ENCODE measurements around the gene BMPR1B.

GRCh38 chr4:94798808-94799207 is 41.1 kb downstream of the BMPR1B start:
- TF ChIP-seq CTCF (IDR thresholded peaks at IDR 0.05) = no peak
- no peak for TF ChIP-seq POLR2AphosphoS5 (IDR thresholded peaks at IDR 0.05; ENCODE audit: low read depth, low read length)
- TF ChIP-seq SIN3A (IDR thresholded peaks at IDR 0.05; ENCODE audit: borderline replicate concordance, insufficient read depth, low read depth, low read length) = no peak
- no peak for TF ChIP-seq REST (IDR thresholded peaks at IDR 0.05; ENCODE audit: insufficient read depth in 1 of 2, low read depth in 2 of 2, low read length in 1 of 2)
- no peak for TF ChIP-seq TCF7L2 (IDR thresholded peaks at IDR 0.05; ENCODE audit: low read depth, low read length)
